HL-60 (cell line): ENCODE measurements around the gene ARHGEF37.
"Not testable (repeated sequence)": the region's sequence is repeated elsewhere in the genome, so short reads cannot be mapped to it uniquely, and the experiment has no call there.

Experiments used
- DNase-seq, 2 experiments: peaks; one replicate each; pipeline ENCODE4 v3.0.0-alpha.2; 2010 to 2020; ENCODE audit warnings: low read depth in 1 of 2, low spot score in 1 of 2
- H3K27ac ChIP-seq: fragments of 250-450 bp; sonication (Bioruptor Pico); replicated peaks from 2 replicates; pipeline ENCODE4 v1.5.1; 2020; ENCODE audit warnings: mild to moderate bottlenecking, moderate library complexity
- H3K27me3 ChIP-seq: fragments of 250-450 bp; sonication (Bioruptor Pico); 2 replicates; pipeline ENCODE4 v1.5.1; 2021; ENCODE audit warnings: mild to moderate bottlenecking, moderate library complexity; ENCODE audit not compliant: insufficient read depth, poor library complexity, severe bottlenecking
- H3K4me3 ChIP-seq: replicated peaks from 2 replicates; pipeline ENCODE4 v1.5.1; 2011; ENCODE audit warnings: mild to moderate bottlenecking, control low read depth, low read length; ENCODE audit not compliant: insufficient read depth
- GABPA ChIP-seq: IDR thresholded peaks from 2 replicates; pipeline ENCODE4 v1.6.1; 2012; ENCODE audit warnings: low read depth
- POLR2AphosphoS5 ChIP-seq: IDR thresholded peaks from 2 replicates; pipeline ENCODE4 v1.6.1; 2012; ENCODE audit warnings: low read depth
- SPI1 ChIP-seq: IDR thresholded peaks from 2 replicates; pipeline ENCODE4 v1.6.1; 2012; ENCODE audit warnings: low read depth, mild to moderate bottlenecking, borderline replicate concordance
- TF ChIP-seq, protein P1 (sequence below): IDR thresholded peaks from one replicate; pipeline ENCODE4 v1.5.1; 2011; ENCODE audit warnings: low read length, control low read depth, inconsistent platforms; ENCODE audit not compliant: insufficient read depth
- TF ChIP-seq, protein P2 (sequence below): IDR thresholded peaks from 2 replicates; pipeline ENCODE4 v1.6.1; 2012; ENCODE audit warnings: low read depth; ENCODE audit not compliant: insufficient replicate concordance

ARHGEF37 gene

DNA sequence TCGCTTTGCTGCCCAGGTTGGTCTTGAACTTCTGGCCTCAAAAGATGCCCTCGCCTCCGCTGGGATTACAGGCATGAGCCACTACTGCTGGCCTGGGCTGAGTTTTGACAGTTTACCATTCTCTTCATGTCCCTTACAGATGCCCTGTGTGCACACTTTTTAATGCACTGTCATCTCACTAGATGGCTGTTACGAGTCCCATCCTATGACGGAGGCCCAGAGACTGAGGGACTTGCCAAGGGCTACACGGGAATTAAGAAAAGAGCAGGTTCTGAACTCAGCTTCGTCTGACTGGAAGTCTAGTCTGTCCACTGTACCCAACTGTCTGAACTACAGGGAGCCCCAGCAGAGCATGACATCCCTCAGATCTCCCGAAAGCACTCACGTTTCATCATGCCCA is 63.9 kb downstream of the ARHGEF37 start:
- Histone ChIP-seq H3K27ac (no peak overlapping the region), H3K27me3 (no peaks in the 10 kb centered on the region), H3K4me3 (no peak overlapping the region)
- TF ChIP-seq, protein P1, sequence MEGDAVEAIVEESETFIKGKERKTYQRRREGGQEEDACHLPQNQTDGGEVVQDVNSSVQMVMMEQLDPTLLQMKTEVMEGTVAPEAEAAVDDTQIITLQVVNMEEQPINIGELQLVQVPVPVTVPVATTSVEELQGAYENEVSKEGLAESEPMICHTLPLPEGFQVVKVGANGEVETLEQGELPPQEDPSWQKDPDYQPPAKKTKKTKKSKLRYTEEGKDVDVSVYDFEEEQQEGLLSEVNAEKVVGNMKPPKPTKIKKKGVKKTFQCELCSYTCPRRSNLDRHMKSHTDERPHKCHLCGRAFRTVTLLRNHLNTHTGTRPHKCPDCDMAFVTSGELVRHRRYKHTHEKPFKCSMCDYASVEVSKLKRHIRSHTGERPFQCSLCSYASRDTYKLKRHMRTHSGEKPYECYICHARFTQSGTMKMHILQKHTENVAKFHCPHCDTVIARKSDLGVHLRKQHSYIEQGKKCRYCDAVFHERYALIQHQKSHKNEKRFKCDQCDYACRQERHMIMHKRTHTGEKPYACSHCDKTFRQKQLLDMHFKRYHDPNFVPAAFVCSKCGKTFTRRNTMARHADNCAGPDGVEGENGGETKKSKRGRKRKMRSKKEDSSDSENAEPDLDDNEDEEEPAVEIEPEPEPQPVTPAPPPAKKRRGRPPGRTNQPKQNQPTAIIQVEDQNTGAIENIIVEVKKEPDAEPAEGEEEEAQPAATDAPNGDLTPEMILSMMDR = no peak
- TF ChIP-seq GABPA (no peak), POLR2AphosphoS5 (no peak), SPI1 (no peak)
- TF ChIP-seq, protein P2, sequence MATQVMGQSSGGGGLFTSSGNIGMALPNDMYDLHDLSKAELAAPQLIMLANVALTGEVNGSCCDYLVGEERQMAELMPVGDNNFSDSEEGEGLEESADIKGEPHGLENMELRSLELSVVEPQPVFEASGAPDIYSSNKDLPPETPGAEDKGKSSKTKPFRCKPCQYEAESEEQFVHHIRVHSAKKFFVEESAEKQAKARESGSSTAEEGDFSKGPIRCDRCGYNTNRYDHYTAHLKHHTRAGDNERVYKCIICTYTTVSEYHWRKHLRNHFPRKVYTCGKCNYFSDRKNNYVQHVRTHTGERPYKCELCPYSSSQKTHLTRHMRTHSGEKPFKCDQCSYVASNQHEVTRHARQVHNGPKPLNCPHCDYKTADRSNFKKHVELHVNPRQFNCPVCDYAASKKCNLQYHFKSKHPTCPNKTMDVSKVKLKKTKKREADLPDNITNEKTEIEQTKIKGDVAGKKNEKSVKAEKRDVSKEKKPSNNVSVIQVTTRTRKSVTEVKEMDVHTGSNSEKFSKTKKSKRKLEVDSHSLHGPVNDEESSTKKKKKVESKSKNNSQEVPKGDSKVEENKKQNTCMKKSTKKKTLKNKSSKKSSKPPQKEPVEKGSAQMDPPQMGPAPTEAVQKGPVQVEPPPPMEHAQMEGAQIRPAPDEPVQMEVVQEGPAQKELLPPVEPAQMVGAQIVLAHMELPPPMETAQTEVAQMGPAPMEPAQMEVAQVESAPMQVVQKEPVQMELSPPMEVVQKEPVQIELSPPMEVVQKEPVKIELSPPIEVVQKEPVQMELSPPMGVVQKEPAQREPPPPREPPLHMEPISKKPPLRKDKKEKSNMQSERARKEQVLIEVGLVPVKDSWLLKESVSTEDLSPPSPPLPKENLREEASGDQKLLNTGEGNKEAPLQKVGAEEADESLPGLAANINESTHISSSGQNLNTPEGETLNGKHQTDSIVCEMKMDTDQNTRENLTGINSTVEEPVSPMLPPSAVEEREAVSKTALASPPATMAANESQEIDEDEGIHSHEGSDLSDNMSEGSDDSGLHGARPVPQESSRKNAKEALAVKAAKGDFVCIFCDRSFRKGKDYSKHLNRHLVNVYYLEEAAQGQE = no peak
- no peak for DNase-seq

DNA sequence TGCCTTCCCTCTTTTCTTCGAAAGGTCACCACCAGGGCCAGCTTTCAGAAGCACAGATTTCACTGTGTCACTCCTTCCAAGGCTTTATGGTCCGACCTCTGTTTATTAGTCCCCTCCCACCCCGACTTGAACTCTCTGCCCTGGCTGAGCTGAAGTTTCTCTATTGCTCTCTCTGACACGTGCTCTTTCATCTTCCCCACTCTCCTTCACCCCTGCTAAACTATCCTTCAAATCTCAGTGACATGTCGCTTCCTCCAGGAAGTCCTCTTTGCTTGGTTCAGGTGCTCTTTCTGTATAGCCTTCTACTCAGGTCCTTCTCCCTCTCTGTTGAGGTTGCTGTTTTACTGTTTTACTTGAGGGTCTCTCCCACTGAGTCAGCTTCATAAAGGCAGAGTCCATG is 64.4 kb downstream of the ARHGEF37 start:
- H3K27me3 ChIP-seq = no peaks in the 10 kb centered on the region
- H3K4me3 ChIP-seq = no peak overlapping the region
- DNase-seq = no peak
- TF ChIP-seq GABPA (no peak), SPI1 (no peak), POLR2AphosphoS5 (no peak)
- TF ChIP-seq, protein P1 = no peak
- TF ChIP-seq, protein P2 = no peak
- H3K27ac ChIP-seq = no peak overlapping the region

DNA sequence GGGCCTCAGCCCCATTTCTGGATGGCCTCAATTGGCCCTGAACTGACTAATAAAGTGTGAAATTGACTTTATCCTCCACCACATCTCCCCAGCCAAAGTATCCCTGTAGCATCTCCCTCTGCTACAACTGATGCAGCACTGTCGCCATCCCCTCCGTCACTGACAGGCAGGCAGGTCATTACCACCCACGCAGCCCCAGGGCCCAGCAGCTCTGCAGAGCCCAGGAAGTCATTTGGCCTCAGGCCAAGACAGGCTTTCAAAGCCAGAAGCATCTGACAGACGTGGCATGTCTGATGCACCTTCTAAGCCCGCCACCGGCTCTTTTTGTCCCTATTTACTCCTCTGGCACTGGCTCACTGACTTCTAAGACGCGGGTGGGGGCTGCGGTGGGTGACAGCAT is 65.3 kb downstream of the ARHGEF37 start:
- no peak for DNase-seq
- Histone ChIP-seq H3K27me3 (no peaks in the 10 kb centered on the region), H3K4me3 (no peak overlapping the region), H3K27ac (no peak overlapping the region)
- no peak for TF ChIP-seq POLR2AphosphoS5

DNA sequence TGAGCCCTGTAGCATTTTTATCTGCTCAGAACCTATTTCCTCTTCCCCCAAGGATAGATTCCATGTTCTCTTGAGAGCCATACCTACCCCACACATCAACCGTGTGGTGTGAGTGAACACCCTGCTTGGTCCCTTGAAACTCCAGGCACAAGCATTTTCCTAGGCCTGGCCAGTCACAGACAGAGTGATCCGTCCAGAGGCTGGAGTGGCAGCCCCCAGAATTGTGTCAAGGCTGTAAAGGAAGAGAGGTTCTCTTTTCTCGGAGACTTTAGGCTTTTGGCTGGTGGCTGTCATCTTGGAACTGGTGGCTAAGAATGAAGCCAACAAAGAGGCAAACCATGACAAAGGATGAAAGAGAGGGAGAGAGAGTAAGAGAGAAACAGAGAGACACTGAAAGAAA is 66.0 kb downstream of the ARHGEF37 start:
- Histone ChIP-seq H3K27me3 (no peaks in the 10 kb centered on the region), H3K27ac (no peak overlapping the region), H3K4me3 (no peak overlapping the region)
- no peak for DNase-seq
- TF ChIP-seq, protein P2 = no peak
- TF ChIP-seq GABPA (no peak), POLR2AphosphoS5 (no peak), SPI1 (no peak)
- TF ChIP-seq, protein P1 = no peak

DNA sequence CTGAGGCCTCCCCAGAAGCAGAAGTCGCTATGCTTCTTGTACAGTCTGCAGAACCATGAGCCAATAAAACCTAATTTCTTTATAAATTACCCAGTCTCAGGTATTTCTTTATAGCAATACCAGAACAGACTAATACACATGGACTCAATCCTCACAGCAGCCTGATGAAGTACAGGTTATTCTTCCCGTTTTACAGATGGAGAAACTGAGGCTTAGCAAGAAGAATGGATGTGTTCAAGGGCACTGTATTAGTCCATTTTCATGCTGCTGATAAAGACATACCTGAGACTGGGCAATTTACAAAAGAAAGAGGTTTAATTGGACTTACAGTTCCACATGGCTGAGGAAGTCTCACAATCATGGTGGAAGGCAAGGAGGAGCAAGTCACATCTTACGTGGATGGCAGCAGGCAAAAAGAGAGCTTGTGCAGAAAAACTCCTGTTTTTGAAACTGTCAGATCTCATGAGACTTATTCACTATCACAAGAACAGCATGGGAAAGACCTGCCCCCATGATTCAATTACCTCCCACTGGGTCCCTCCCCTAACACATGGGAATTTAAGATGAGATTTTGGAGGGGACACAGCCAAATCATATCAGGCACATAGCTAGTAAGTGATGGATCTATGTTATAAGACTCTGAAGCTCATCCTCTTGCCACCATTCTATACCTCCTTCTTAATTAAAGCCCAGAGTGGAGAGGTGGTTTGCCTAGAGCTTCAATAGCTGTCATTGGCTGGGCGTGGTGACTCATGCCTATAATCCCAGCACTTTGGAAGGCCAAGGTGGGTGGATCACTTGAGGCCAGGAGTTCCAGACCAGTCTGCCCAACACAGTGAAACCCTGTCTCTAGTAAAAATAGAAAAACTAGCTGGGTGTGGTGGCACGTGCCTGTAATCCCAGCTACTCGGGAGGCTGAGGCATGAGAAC is 67.4 kb downstream of the ARHGEF37 start:
- DNase-seq, H3K27ac ChIP-seq, H3K4me3 ChIP-seq, H3K27me3 ChIP-seq: not testable (repeated sequence)
